GM12892 (cell line): ENCODE data around the gene ANKS1B.
"Not testable (repeated sequence)": the region's sequence is repeated elsewhere in the genome, so short reads cannot be mapped to it uniquely, and the experiment has no call there.

Source experiments
- DNase-seq: peaks from one replicate; pipeline ENCODE4 v3.0.0; 2011; ENCODE audit not compliant: insufficient read length
- FAIRE-seq: peaks from 2 replicates; lab custom pipeline; 2011; peaks lifted over from hg19 to GRCh38; lab: Jason Lieb, UNC
- POLR2A ChIP-seq: IDR thresholded peaks from 2 replicates; pipeline ENCODE4 v1.6.1; 2011; ENCODE audit warnings: low read depth, low read length, control low read depth
- POLR2AphosphoS5 ChIP-seq: IDR thresholded peaks from 2 replicates; pipeline ENCODE4 v1.6.1; 2011; ENCODE audit warnings: low read depth, low read length, control low read depth
- TAF1 ChIP-seq: IDR thresholded peaks from 2 replicates; pipeline ENCODE4 v1.6.1; 2011; ENCODE audit warnings: low read depth, mild to moderate bottlenecking, control low read depth, low read length, borderline replicate concordance

The ANKS1B gene

DNA sequence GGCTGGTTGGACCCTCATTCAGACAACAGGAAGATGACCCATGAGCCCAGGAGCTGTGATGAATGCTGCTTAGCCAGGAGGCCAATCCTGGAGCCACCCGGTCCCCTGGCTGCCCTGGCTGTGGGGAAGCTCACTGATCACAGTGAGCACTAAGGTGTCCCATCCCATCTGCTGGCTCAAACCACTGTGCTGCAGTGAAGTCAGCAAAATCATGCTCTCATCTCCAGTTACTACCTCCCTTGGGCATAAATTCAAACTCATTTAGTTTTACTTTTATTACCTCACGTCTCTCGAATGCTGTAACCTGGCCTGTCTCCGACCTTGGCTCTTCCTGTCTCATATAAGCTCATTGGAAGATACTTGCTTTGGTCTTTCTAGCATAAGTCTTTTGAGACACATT, 1227.3 kb downstream of the ANKS1B start:
- FAIRE-seq (no peak), DNase-seq (no peak)

DNA sequence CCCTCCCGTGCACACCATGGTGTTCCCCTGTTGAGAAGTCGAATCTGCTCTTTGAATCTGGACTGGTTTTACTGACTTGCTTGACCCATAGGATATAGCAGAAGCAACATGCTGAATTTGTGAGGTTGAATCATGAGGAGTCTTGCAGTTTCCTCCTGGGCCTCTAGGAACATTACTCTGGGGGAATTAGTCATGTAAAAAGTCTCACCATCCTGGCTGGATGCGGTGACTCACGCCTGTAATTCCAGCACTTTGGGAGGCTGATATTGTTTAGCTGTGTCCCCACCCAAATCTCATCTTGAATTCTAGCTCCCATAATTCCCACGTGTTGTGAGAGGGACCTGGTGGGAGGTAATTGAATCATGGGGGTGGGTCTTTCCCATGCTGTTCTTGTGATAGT, 1228.9 kb downstream of the ANKS1B start:
- DNase-seq, FAIRE-seq: not testable (repeated sequence)

More for the DNA sequence above, 1227.3 kb downstream of the ANKS1B start:
- TF ChIP-seq TAF1 (no peak), POLR2AphosphoS5 (no peak)

DNA sequence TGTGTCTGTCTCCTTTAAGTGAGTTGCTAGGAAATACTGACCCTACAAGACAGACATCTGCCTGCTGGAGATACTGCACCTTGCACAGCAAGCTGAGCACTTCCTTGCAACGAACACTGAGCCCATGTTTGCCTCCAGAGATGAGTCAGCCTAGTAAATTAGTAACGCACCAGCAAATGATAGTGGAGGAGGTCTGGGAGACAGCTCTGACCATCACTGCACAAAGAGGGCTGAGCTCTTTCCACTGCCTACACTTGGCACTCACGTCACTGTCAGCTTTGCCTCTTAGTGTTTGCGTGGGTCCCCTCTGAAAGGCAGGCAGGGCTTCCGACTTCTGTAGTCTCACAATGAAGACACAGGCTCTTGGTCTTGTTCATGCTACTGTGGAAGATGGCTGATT, 1230.6 kb downstream of the ANKS1B start:
- DNase-seq (peak; percentile 52), FAIRE-seq (peak; percentile 96)
- TF ChIP-seq TAF1, result no peak

DNA sequence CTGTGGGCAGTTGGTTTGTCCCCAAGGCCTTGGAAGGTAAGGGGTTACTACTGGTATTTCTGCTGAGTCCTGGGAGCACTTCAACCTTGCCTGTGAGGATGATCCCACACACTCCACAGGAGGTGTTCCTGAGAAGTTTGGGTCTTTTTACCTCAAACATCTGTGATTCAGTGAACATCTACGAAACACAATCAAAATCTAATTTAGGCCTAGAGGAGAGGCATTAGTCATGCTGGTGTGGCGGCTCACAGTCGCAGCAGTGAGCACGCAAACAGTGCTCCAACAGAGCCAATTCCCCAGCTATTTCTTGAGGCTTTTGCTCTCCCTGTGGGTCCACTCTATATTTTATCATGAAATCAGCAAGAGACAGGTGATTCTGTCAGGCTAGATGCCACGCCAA, 1232.0 kb downstream of the ANKS1B start:
- TF ChIP-seq POLR2AphosphoS5 (no peak), POLR2A (no peak), TAF1 (no peak)
- no peak for FAIRE-seq
- DNase-seq, result no peak

DNA sequence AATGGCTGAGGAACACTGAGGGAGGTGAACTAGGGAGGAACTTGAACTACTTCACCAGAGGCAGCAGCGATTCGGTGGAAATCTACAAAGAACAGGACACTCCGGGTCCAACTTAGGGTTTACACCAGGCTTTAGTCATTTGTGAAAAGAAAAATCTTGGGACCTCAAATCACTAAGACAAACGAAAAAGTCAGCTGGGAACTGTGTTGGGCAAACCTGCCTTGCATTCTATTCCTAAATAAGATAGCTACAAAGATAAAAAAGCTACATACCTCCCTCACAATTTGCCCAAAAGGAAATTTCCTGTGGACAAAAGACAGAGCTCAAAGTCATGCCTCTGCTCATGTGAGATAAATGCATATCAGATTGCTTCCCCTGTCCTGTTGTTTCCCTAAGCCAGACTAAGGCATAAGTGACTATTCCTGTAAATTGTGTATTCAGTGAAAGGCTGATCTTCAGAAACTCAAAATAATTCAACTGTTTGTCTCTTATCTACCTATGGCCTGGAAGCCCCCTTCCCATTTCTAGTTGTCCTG, 1233.1 kb downstream of the ANKS1B start:
- FAIRE-seq, result no peak
- DNase-seq, result no peak
- TF ChIP-seq TAF1 (no peak), POLR2AphosphoS5 (no peak), POLR2A (no peak)

DNA sequence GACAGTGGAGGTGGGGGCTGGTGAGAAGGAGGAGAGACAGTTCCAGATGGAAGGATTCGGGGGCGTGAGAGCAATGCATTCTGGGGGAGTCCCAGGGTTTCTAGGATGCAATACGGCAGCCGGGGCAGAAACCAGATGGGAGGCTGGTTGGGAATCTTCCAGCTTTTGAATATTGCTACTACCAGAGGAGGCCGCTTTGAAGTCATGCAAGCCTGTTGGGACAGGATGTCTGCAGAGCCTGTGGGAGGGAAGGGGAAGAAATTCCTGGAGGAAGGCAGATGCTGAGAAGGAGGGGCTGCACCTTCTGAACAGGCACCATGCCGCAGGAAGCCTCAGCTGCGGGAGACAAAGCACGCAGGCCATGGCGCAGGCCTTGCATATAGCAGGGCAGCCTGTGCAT, 1234.2 kb downstream of the ANKS1B start:
- no peak for DNase-seq
- TF ChIP-seq POLR2A (no peak), TAF1 (no peak), POLR2AphosphoS5 (no peak)
- no peak for FAIRE-seq

DNA sequence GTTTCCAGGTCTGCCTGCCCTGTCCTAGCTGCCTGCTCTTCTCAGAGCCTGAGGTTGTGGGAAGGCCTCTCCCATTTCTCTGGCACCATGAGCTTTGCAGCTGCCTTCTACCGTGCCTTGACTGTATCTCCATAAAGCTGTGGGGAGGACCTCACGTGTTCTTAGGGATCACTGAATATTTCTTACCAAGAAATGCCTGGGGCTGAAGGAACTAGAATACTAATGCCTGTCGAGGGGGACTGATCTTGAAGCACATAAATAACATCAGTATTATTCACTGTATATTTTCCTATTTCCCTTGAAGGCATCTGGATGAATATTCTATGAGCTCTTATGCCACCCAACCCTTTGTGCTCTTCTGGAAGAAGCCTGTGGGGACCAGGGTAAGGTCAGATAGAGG, 1236.3 kb downstream of the ANKS1B start:
- no peak for TF ChIP-seq POLR2AphosphoS5
- TF ChIP-seq TAF1, result no peak
- no peak for TF ChIP-seq POLR2A
- no peak for DNase-seq
- no peak for FAIRE-seq

DNA sequence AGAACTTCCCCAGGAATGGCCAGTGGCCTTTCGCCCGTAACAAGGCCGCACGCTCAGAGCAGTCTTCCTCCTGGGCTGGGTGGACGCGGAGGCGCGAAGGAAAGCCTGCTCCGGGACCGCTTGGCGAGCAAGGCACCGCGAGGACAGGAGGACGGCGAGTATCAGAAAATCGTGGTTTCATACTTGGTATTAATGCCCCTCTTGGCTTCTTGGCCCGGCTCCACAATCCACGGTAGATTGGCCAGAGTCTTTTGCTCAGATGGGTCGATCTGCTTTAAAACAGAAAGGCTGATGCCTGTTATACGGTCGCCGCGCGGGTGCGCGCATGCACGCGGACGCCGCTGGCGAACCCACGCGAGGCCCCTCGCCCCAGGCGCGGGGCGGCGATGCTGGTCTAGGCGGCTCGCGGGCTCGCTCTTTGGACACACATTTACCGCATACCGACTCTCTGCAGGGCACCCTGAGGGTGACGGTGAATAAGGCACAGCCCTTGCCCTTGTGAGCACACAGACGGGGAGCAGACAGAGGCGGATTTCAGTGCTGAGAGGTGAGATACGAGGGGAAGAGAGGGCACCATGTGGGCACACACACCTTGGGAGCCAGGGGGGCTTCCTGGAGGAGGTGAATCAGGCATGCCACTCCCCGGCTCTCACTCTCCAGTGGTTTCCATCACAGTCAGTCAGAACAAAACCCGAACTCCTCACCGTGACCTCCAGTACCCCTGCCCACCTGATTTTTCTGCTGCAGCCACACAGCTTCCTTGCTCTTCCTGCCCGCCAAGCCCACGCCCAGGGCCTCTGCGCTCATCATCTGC, 1239.0 kb downstream of the ANKS1B start:
- FAIRE-seq (peak; percentile 67), DNase-seq (no peak)
- TF ChIP-seq POLR2AphosphoS5, result no peak
- no peak for TF ChIP-seq POLR2A
- TF ChIP-seq TAF1, result no peak

DNA sequence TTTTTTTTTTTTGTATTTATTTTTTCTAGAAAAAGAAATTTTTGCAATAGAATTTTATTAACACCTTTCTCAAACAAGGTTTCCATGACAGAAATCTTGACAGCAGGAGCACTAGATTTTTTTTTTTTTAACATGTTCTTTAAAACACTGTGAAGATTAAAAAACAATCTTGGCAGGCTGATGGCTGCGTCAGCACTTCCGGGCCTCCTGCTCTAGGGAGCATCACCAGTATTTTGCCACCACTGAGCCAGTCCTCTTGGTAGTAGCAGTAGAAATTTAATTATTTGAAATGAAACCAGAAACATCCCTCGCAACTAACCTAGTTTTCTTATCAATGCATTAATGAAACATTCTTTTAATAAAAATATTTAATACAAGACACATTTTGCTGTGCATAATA, 1240.1 kb downstream of the ANKS1B start:
- TF ChIP-seq TAF1 (no peak), POLR2A (no peak), POLR2AphosphoS5 (no peak)
- no peak for FAIRE-seq
- no peak for DNase-seq

DNA sequence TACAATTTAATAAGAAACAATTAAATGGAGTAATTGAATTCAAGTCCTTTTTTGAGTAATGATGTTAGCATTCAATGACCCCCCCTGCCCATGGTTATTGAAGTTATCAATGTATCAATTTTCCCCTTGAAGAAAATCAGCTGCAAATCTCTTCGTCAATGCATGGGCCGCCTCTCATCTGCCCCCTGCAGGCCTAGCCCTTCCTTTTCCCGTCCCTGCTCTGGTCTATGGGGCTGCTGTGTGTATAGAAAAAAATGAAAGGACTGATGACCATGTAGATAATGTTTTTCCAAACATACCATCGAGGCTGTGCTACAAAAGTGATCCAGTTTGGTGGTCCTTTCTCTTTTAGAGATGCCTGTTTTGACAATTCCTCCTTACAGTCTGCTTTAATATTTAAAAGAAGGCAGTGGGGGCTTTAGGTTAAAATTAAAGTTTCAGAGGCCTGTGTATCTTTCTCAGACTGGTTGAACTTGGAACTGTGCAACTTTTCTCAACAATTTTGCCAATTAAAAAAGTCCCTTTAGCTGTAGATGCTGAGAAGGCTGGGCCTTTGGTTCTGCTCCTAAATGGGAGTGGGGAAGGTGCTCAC, 1241.3 kb downstream of the ANKS1B start:
- no peak for DNase-seq
- no peak for TF ChIP-seq POLR2AphosphoS5
- no peak for FAIRE-seq

DNA sequence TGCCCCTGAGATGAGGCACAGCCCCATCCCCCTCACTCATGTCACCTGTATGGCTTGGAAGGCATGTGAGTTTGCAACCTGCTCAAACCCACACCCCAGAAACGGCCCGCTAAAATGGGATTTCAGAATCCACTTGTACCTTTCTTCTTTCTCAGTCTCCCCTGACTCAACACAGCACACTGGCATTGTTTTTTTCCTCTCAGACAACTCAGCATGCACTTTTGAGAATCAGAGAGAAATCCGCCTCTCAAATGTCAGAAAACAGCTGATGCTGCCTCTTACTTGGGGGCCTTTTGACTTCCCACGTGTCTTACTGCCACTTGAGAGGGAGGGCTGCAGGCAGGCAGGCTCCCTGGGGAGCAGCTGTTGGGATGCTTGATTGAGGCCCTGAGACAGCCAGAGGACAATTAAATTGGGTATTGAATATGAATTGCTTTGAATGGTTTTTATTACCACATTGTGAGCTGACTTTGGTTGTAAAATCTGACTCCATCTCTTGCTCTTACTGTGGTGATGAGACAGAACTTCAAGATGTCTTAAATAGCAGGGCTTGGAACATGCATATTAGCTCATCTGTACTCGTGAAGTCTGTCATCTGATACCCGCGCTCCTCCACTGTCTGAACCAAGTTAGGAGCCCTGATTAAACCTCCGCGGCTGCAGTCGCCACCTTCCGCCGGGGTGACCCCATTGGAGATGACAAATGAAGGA, 1243.0 kb downstream of the ANKS1B start:
- TF ChIP-seq POLR2AphosphoS5 (no peak), POLR2A (no peak), TAF1 (no peak)
- DNase-seq (no peak), FAIRE-seq (no peak)

DNA sequence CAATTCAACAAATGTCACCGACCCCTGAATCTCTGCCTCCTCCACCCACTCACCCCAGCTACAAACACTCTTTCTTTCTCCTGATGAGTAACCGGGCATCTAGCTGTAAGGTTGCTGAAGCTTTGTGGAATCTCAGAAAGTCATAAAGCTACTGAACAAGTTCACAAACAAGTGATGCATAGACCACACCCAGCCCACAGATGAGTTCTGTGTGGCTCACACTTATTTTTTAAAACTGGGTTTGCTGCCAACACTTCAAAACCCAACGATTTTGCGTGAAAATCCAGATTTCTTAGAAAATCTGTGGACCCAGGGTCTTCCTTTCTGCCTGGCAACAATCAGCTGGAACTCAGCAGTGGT, 1243.6 kb downstream of the ANKS1B start:
- FAIRE-seq (no peak), DNase-seq (no peak)
- TF ChIP-seq POLR2A (no peak), POLR2AphosphoS5 (no peak), TAF1 (no peak)

DNA sequence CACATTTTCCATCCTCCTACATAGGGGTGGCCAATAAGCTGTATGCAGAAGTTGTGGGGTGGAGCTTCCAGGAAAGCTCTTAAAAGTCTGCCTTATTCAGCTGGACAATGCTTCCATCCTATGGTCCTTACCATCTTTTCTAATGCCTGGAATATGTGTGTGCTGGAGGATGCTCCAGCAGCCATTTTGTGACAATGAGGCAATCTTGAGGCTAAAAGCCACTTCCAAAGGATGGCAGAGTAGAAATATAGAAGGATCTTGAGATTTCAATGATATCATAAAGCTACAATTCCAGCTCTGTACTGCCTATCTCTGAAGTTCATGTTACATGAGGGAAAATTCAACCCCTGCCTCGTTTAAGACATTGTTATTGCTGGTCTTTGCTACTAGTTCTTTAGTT, 1244.0 kb downstream of the ANKS1B start:
- DNase-seq, result no peak
- no peak for FAIRE-seq
- TF ChIP-seq POLR2AphosphoS5 (no peak), POLR2A (no peak), TAF1 (no peak)
